ENCODE results near the gene TMEM219.

Gene TMEM219

DNA sequence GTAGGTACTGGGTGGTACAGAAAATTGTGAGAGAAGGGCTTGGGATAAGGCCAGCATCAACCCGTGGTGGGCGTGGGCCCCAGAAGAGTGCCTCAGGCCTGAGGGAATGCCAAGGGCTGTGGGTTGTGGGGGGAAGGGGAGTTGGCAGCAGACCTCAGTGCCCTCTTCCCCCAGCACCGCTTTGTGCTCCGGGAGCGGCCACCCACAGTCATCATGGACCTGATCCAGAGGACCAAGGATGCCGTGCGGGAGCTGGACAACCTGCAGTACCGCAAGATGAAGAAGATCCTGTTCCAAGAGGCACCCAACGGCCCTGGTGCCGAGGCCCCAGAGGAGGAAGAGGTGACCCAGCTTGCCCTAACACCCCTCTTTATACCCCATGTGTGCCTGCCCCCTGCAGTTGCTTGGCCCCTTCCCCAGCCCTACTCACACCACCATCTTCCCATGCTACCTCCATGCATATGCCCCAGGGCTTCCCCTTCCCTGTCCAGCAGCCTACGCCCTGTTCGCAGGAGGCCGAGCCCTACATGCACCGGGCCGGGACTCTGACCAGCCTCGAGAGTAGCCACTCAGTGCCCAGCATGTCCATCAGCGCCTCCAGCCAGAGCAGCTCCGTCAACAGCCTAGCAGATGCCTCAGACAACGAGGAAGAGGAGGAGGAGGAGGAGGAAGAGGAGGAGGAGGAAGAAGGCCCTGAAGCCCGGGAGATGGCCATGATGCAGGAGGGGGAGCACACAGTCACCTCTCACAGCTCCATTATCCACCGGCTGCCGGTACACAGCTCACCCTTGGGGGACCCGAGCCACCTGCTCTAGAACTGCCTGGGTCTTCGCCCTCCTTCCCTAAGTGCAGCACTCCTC is 20.9 kb downstream of the TMEM219 start:
- ATAC-seq = no peak
- no peak for DNase-seq

DNA sequence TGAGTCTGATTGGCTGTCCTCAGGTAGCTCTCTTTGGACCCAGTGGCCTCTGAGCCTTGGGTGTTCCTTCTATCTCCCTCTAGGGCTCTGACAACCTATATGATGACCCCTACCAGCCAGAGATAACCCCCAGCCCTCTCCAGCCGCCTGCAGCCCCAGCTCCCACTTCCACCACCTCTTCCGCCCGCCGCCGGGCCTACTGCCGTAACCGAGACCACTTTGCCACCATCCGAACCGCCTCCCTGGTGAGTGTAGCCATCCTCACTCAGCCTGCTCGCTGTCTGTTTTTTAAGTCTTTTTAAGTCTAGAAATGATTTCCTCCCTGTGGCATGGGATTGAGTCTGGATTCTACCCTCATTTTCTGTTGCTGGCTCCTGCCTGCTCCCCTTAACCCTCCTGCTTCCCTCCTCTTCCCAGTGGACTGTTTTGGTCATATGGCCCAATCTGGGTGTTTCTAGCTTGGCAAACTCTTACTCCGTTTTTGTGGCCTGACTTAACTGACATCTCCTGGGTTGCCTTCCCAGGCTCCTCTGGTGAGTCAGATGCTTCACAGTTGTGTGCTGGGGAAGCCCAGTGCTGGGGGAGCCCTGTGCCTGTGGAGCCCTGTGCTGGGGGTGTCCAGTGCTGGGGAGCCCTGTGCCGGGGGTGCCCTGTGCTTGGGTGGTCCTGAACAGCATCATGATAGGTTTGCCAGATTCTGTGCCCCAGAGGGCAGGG is 21.7 kb downstream of the TMEM219 start:
- ATAC-seq = no peak
- DNase-seq = no peak

DNA sequence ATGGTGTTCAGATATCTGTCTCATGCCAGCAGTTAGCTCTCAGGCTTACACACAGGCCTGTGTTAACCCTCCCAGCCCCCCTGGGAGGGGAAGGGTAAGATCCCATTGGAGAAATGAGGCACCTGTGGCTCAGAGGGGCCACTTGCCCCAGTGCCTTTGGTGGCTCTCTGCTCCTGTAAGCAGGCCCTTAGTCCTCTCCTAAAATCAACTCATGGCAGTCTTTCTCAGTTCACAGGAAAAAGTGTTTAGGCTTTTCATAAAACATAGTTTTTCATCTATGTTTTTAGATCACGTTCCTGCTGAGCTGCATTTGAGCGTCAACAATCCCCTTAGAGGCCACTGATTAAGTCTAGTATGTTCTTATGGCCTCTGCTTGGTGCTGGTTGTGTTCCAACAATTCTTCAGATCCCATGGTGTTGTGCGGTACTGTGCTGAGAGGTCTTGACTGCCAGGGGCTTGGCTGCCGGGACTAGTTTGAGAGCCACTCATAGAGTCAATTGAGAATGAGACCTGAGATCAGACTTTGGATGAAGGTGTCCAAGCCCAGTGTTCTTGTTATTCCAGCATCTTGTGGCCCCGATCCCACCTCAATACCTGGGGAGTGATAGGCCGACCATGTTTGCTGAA is 22.4 kb downstream of the TMEM219 start:
- DNase-seq = no peak

GRCh38 chr16:29984764-29985147 is 22.9 kb downstream of the TMEM219 start:
- ATAC-seq (no peak), DNase-seq (no peak)

More for the DNA sequence above, 22.4 kb downstream of the TMEM219 start:
- no peak for ATAC-seq

GRCh38 chr16:29985271-29985811 is 23.5 kb downstream of the TMEM219 start:
- ATAC-seq (no peak), DNase-seq (no peak)

GRCh38 chr16:29986231-29986630 is 24.4 kb downstream of the TMEM219 start:
- ATAC-seq = no peak
- DNase-seq = no peak

- ATAC-seq (no peak), DNase-seq (no peak)
Measured at GRCh38 chr16:29986931-29987330, 25.1 kb downstream of the TMEM219 start.

DNA sequence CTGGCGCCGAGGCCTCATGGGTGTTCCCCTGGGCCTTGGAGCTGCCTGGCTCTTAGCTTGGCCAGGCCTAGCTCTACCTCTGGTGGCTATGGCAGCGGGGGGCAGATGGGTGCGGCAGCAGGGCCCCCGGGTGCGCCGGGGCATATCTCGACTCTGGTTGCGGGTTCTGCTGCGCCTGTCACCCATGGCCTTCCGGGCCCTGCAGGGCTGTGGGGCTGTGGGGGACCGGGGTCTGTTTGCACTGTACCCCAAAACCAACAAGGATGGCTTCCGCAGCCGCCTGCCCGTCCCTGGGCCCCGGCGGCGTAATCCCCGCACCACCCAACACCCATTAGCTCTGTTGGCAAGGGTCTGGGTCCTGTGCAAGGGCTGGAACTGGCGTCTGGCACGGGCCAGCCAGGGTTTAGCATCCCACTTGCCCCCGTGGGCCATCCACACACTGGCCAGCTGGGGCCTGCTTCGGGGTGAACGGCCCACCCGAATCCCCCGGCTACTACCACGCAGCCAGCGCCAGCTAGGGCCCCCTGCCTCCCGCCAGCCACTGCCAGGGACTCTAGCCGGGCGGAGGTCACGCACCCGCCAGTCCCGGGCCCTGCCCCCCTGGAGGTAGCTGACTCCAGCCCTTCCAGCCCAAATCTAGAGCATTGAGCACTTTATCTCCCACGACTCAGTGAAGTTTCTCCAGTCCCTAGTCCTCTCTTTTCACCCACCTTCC is 25.6 kb downstream of the TMEM219 start:
- DNase-seq (no peak), ATAC-seq (no peak)

GRCh38 chr16:29988346-29989075 is 26.6 kb downstream of the TMEM219 start:
- ATAC-seq (no peak), DNase-seq (no peak)

DNA sequence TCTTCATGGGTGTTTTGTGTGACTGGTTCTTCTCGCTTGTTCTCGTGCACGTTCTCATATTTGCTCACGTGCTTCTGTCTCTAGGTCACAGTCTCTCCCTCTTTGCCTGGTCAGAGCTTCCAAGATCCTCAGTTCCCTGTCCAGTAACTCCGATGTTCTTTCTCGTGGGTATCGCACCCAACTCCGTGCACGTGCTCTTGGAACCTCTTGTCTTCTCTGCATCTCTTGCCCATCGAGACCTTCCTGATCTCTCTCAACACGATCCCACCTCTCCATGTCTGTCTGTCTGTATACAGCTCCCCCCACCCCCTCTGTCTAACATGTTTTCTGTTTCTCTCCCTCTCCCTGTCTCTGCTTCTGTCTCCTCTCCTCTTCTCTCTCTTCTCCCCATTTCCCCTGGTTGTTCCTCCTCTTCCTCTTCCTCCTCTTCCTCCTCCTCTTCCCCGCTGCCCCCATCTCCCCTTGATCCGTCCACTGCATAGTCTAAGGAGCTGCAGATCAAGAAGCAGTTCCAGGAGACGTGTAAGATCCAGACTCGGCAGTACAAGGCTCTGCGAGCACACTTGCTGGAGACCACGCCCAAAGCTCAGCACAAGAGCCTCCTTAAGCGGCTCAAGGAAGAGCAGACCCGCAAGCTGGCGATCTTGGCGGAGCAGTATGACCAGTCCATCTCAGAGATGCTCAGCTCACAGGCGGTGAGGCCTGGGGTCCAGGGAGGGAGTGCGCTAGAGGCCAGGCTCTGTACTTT is 27.4 kb downstream of the TMEM219 start:
- ATAC-seq (no peak), DNase-seq (no peak)

DNA sequence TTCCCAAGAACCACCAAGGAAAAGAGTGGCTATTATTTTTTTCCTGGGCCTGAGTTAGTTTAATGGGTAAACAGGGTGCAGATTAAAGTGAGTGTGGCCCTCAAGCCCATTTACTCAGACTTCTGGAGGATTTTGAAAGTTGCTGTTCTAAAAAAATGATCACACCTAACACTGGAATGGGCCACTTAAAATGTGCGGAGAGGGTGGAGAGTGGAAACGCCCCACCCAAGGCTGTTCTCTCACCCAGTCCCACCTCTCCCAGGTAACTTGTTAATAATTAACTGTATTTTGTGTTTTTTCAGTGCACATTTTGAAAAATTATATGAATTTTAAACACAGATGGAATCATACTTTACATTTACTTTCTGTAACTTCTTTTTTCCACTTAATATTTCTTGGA is 28.2 kb downstream of the TMEM219 start:
- no peak for ATAC-seq
- no peak for DNase-seq

GRCh38 chr16:29990883-29991570 is 29.1 kb downstream of the TMEM219 start:
- DNase-seq (no peak), ATAC-seq (no peak)

DNA sequence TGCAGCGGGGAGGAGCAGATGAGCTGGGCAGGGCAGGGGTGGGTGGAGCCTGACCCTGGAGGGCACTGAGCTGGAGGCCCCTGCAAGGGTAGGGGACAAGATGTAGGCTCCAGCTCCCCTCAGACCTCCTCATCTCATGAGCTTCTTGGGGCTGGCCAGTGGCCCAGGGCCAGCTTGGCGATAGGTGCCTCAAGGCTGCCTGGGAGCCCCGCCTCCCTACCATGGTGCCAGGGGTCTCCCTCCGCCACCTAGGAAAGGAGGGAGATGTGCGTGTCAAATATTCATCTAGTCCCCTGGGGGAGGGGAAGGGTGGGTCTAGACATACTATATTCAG is 29.7 kb downstream of the TMEM219 start:
- DNase-seq (no peak), ATAC-seq (no peak)

DNA sequence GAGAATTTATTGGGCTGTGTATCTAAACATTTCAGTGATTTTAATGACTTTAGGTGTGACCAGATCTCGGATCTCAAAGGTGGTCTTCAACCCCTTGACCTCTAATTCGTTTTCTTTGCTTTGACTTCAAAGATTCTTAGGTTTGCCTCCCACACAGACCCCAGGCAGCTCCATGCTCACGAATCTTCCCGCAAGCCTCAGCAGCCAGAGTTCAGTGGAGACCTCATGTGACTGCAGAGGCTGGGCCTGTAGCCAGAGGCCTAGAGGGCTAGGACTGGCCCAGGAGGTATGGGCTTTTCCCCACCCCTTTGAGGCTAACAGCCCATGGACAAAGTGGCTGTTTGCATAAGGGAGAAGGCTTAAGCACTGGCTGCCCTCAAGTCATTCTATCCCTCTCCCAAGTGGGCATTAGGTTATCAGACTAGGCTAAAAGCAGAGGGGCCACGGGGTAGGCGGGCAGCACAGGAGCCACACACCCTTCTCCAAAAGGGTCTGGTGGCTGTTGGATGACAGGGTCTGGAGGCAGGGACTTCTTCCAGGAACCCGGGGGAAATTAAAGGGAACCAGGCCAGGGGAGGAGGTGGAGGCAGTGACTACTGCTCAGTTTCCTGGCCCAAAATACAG is 30.6 kb downstream of the TMEM219 start:
- DNase-seq = no peak
- no peak for ATAC-seq

GRCh38 chr16:29993191-29993902 is 31.5 kb downstream of the TMEM219 start:
- ATAC-seq (no peak), DNase-seq (no peak)

DNA sequence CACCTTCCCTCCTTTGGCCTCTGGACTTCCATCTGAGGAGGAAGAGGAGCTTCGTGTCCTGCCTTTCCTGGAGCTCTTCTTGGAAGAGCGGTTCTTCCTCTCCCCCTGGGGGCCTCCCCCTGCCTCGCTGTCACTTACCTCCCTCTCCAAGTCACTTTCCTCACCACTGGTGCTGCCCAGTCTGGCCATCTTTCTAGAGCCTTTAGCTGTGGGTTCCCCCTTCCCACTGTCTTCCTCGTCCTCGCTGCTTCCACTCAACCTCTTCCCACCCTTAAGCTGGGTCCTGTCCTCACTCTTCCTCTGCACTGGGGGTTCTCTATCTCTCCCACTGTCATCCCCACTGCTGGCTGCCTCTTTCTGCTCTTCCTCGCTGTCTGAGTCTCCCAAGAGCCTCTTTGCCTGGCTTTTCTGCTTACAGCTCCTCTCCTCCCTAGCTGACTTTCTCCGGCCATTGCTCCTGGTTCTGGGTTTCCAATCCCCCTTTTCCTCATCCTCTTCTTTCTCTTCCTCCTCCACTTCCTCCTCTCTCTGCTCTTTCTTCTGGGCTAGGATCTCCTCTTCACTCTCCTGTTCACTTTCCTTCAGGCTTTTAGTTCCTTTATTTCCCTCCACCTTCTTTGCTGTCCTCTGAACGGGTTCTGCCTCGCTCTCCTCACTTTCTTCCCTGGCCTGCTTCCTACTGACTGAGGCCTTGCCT is 32.2 kb downstream of the TMEM219 start:
- DNase-seq (no peak), ATAC-seq (no peak)

DNA sequence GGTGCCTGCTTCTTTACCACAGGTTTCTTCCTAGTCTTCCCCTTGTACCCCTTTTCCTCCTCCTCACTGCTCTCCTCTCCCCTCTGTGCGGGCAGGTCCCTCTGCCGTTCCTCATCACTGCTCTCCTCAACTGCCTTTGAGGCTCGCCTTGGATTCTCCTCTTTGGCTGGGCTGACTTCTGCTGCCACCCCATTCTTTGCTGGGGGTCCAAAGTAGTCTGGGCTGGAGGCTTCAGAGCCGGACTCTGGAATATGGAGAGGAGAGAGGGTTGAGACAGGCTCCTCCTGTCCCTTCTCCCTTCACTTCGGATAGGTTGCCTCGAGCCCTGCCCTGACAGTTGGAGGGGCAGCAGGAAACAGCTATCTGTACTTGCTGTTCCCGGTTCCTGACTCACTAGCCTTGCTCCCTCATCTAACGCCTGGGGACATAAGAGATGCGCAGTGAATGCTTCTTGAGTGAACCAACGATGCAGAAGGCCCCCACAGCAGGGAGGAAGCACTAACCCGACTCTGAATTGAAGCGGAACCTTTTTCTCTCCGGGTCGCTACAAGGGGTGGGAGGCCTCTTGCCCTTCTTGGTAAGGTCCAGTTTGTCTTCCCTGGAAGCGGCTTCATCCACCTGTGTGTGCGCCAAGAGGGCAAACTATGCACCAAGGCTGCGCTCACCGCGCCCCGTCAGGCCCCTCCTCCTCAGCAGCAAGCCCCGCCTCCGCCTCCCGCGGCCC is 32.9 kb downstream of the TMEM219 start:
- ATAC-seq (peak; percentile 34), DNase-seq (peak; percentile 81)
